ENCODE data around the gene NEK11. TPM values are rescaled to one million over a fixed set of nuclear protein-coding genes. Genes with fewer than 3 reads are reported as not detected.

NEK11 gene
- total and polyA plus RNA-seq, 9 of the 15 experiments (the other 6 are each of a cell fraction or from before 2014, with no cell fraction given) = 0.28 to 1.5 (median 0.87) TPM

DNA sequence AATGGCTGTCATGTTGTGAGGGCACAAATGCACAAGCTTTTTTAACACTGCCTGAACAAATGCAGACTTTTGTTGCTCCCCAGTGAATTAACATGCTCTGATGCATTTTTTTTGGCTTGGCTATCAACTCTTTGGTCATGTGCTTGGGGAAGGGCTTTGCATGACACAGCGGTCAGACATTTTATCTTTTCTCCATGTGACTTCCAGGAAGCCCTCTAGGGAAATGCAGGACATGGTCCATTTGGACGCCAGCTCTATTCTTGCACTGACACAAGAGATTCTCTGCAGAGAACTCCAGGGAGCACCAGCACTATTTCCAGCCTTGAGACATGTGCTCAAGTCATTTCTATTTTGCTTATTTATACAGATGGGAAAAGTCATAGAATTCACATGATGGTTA, 46.2 kb downstream of the NEK11 start (continued):
- TF ChIP-seq, protein P1, sequence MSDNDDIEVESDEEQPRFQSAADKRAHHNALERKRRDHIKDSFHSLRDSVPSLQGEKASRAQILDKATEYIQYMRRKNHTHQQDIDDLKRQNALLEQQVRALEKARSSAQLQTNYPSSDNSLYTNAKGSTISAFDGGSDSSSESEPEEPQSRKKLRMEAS (CRISPR knock-in tag; IDR thresholded peaks at IDR 0.05) = no peak
- TF ChIP-seq, protein P2, sequence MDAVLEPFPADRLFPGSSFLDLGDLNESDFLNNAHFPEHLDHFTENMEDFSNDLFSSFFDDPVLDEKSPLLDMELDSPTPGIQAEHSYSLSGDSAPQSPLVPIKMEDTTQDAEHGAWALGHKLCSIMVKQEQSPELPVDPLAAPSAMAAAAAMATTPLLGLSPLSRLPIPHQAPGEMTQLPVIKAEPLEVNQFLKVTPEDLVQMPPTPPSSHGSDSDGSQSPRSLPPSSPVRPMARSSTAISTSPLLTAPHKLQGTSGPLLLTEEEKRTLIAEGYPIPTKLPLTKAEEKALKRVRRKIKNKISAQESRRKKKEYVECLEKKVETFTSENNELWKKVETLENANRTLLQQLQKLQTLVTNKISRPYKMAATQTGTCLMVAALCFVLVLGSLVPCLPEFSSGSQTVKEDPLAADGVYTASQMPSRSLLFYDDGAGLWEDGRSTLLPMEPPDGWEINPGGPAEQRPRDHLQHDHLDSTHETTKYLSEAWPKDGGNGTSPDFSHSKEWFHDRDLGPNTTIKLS (IDR thresholded peaks at IDR 0.05; ENCODE audit: borderline replicate concordance, low read depth) = no peak
- TF ChIP-seq MTA1 (IDR thresholded peaks at IDR 0.05; ENCODE audit: borderline replicate concordance) (no peak), GTF2F1 (IDR thresholded peaks at IDR 0.05; ENCODE audit: low read depth, low read length) (no peak), CBX1 (IDR thresholded peaks at IDR 0.05; ENCODE audit: low read depth) (no peak), COPS2 (conservative IDR thresholded peaks at IDR 0.05) (no peak), ZNF140 (CRISPR knock-in tag; IDR thresholded peaks at IDR 0.05) (no peak), HNRNPLL (IDR thresholded peaks at IDR 0.05; ENCODE audit: low read depth, low read length, poor library complexity, severe bottlenecking) (no peak), HDGF (IDR thresholded peaks at IDR 0.05) (no peak), ZNF3 (CRISPR knock-in tag; IDR thresholded peaks at IDR 0.05) (no peak), ZNF764 (CRISPR knock-in tag; IDR thresholded peaks at IDR 0.05; ENCODE audit: low read depth) (no peak), SIX5 (IDR thresholded peaks at IDR 0.05; ENCODE audit: borderline replicate concordance in 1 of 2, insufficient read depth in 1 of 2, low read depth in 1 of 2, low read length in 2 of 2) (no peak), KHSRP (IDR thresholded peaks at IDR 0.05) (no peak), MYC (IDR thresholded peaks at IDR 0.05; ENCODE audit: low read depth, low read length) (peak; percentile 57; the same call in 1 of the 2 replicates), MYC (CRISPR knock-in tag; IDR thresholded peaks at IDR 0.05; ENCODE audit: borderline replicate concordance, low read depth) (no peak), MAFG (tag; conservative IDR thresholded peaks at IDR 0.05) (peak; percentile 28), FOXJ3 (CRISPR knock-in tag; IDR thresholded peaks at IDR 0.05) (no peak)
- TF ChIP-seq, protein P3, sequence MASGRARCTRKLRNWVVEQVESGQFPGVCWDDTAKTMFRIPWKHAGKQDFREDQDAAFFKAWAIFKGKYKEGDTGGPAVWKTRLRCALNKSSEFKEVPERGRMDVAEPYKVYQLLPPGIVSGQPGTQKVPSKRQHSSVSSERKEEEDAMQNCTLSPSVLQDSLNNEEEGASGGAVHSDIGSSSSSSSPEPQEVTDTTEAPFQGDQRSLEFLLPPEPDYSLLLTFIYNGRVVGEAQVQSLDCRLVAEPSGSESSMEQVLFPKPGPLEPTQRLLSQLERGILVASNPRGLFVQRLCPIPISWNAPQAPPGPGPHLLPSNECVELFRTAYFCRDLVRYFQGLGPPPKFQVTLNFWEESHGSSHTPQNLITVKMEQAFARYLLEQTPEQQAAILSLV (tag; IDR thresholded peaks at IDR 0.05) = no peak
- TF ChIP-seq, protein P4, sequence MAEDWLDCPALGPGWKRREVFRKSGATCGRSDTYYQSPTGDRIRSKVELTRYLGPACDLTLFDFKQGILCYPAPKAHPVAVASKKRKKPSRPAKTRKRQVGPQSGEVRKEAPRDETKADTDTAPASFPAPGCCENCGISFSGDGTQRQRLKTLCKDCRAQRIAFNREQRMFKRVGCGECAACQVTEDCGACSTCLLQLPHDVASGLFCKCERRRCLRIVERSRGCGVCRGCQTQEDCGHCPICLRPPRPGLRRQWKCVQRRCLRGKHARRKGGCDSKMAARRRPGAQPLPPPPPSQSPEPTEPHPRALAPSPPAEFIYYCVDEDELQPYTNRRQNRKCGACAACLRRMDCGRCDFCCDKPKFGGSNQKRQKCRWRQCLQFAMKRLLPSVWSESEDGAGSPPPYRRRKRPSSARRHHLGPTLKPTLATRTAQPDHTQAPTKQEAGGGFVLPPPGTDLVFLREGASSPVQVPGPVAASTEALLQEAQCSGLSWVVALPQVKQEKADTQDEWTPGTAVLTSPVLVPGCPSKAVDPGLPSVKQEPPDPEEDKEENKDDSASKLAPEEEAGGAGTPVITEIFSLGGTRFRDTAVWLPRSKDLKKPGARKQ (CRISPR knock-in tag; IDR thresholded peaks at IDR 0.05) = no peak
- TF ChIP-seq, protein P5, sequence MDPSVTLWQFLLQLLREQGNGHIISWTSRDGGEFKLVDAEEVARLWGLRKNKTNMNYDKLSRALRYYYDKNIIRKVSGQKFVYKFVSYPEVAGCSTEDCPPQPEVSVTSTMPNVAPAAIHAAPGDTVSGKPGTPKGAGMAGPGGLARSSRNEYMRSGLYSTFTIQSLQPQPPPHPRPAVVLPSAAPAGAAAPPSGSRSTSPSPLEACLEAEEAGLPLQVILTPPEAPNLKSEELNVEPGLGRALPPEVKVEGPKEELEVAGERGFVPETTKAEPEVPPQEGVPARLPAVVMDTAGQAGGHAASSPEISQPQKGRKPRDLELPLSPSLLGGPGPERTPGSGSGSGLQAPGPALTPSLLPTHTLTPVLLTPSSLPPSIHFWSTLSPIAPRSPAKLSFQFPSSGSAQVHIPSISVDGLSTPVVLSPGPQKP (CRISPR knock-in tag; IDR thresholded peaks at IDR 0.05) = no peak
- TF ChIP-seq, protein P6, sequence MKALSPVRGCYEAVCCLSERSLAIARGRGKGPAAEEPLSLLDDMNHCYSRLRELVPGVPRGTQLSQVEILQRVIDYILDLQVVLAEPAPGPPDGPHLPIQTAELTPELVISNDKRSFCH (CRISPR knock-in tag; IDR thresholded peaks at IDR 0.05) = no peak
- TF ChIP-seq, protein P6 (tag; IDR thresholded peaks at IDR 0.05) = no peak
- TF ChIP-seq, protein P7, sequence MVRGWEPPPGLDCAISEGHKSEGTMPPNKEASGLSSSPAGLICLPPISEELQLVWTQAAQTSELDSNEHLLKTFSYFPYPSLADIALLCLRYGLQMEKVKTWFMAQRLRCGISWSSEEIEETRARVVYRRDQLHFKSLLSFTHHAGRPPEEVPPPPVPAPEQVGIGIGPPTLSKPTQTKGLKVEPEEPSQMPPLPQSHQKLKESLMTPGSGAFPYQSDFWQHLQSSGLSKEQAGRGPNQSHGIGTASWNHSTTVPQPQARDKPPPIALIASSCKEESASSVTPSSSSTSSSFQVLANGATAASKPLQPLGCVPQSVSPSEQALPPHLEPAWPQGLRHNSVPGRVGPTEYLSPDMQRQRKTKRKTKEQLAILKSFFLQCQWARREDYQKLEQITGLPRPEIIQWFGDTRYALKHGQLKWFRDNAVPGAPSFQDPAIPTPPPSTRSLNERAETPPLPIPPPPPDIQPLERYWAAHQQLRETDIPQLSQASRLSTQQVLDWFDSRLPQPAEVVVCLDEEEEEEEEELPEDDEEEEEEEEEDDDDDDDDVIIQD (CRISPR knock-in tag; IDR thresholded peaks at IDR 0.05) = no peak
